Upper lobe of right lung (tissue), 1 donor: ENCODE data around the gene FAM236A. TPM values are rescaled to one million over a fixed set of nuclear protein-coding genes. Genes with fewer than 3 reads are reported as not detected.

Source experiments
- total RNA-seq: library from RNA; stranded (reverse); fragmentation: NEBNext Ultra II Directional; extraction: Animal tissue kit (Norgen Biotek cat#: 25700); gene quantifications from one replicate; pipeline ENCODE4 v1.2.1, GENCODE V29; 2021
- donor health status: DM: no; HTN: yes; CAD: no; lungs with severe emphysema.

FAM236A gene
- total RNA-seq, 1 donor from 2014 or later = not detected

Other genes with a start within 250 kb of the FAM236A start
- gene PHKA1, start 223.9 kb upstream of the FAM236A start, total RNA-seq = 4.2 TPM
- gene DMRTC1B, start 161.3 kb upstream of the FAM236A start, total RNA-seq = 0.29 TPM
- gene FAM236B, start 155.5 kb upstream of the FAM236A start, total RNA-seq = not detected
- not detected for gene FAM236D, start 130.0 kb upstream of the FAM236A start, total RNA-seq
- gene FAM236C, start 25.6 kb upstream of the FAM236A start, total RNA-seq = not detected
- 0.61 TPM for gene DMRTC1, start 5.6 kb downstream of the FAM236A start, total RNA-seq
- not detected for gene PABPC1L2B, start 64.7 kb downstream of the FAM236A start, total RNA-seq
- not detected for gene PABPC1L2A, start 141.3 kb downstream of the FAM236A start, total RNA-seq